EL (cell line): Measurements from ENCODE around the gene TMPRSS9.
"Not testable (repeated sequence)": the region's sequence is repeated elsewhere in the genome, so short reads cannot be mapped to it uniquely, and the experiment has no call there.

ENCODE experiments used
- DNase-seq: peaks from one replicate; pipeline ENCODE4 v3.0.0-alpha.2; 2016

The TMPRSS9 gene

DNA sequence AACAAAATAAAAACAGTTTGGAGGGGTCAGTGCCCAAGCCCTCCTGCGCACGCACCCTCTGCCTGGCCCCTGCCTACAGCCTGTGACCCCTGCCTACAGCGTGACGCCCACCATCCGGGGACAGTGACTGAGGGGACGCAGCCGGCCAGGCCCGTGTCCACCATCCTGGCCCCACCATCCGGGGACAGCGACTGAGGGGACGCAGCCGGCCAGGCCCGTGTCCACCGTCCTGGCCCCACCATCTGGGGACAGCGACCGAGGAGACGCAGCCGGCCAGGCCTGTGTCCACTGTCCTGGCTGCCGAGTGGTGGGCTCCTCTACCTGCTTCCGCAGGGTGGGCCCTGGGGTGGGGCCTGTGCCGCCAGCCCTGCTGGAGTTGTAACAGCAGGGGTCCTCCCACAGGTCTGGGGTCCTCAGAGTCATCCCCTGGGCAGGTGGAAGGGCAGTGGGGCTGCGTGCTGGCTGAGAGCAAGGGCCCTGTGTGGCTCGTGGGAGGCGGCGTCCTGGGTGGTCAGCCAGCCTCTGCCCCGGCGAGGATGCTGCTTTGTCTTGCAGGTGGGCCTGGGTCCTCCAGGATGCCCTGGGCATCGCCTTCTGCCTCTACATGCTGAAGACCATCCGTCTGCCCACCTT lies 17.3 kb upstream of the TMPRSS9 start:
- no peak for DNase-seq

DNA sequence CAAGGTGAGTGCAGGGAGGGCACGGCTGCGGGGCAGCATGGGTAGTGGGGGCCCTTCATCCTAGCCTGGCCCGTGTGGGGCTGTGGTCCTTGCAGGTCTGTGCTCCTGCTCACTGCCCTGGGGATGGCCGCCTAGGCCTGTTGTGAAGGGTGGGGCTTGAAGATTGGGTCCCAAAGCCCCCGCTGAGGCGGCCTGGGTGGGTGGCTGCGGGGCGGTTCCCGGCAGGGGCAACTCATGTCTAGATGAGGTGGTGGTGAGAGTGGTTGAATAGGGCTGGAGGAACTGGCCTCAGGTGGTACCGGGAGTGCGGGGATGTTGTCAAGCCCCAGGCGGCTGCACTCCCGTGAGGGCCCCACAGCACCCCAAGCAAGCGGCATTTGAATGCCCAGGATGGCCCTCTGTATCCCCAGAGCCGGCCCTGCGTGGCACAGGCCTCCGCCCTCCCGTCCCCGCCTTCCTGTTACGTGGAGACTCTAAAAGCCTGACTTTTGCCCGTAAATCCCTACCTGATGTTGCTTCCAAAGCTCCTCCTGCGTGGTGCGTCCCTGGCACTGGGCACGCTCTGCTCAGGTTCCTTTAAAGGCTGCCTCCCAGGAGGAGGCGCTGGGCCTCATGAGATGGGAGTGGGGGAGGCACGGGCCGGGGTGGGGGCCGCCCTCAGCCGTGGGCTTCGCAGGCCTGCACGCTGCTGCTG lies 16.6 kb upstream of the TMPRSS9 start:
- DNase-seq, result no peak

- DNase-seq, result no peak
Measured at GRCh38 chr19:2344381-2344870, 15.6 kb upstream of the TMPRSS9 start.

- DNase-seq, result no peak
Measured at GRCh38 chr19:2345076-2345475, 15.0 kb upstream of the TMPRSS9 start.

- no peak for DNase-seq
Measured at GRCh38 chr19:2345794-2346663, 14.0 kb upstream of the TMPRSS9 start.

- DNase-seq, result not testable (repeated sequence)
Measured at GRCh38 chr19:2349818-2350217, 10.2 kb upstream of the TMPRSS9 start.

DNA sequence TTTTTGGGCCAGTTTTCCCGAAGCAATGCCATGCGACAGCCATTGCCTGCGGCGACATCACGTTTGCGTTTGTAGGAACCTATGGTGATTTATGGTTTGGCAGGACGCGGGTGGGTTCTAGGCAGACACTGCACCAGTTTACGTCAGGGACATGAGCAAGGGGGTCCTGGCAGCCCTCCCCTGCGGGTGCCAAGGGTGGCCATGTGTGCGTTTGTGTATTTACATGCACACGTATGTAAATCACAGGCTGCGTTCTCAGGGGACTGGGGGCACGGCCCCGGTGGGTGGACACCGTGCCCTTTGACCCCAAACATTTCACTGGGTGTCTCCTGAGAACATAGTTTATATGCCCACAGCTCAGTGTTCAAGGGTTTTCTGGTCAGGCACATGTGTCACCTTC lies 9.4 kb upstream of the TMPRSS9 start:
- no peak for DNase-seq

- no peak for DNase-seq
Measured at GRCh38 chr19:2351591-2351990, 8.5 kb upstream of the TMPRSS9 start.

GRCh38 chr19:2352121-2352520 lies 7.9 kb upstream of the TMPRSS9 start:
- DNase-seq, result no peak

- no peak for DNase-seq
Measured at GRCh38 chr19:2353159-2353886, 6.7 kb upstream of the TMPRSS9 start.

GRCh38 chr19:2353887-2354592 lies 6.0 kb upstream of the TMPRSS9 start:
- no peak for DNase-seq

GRCh38 chr19:2354670-2355069 lies 5.4 kb upstream of the TMPRSS9 start:
- no peak for DNase-seq

GRCh38 chr19:2355168-2356035 lies 4.7 kb upstream of the TMPRSS9 start:
- DNase-seq, result no peak

DNA sequence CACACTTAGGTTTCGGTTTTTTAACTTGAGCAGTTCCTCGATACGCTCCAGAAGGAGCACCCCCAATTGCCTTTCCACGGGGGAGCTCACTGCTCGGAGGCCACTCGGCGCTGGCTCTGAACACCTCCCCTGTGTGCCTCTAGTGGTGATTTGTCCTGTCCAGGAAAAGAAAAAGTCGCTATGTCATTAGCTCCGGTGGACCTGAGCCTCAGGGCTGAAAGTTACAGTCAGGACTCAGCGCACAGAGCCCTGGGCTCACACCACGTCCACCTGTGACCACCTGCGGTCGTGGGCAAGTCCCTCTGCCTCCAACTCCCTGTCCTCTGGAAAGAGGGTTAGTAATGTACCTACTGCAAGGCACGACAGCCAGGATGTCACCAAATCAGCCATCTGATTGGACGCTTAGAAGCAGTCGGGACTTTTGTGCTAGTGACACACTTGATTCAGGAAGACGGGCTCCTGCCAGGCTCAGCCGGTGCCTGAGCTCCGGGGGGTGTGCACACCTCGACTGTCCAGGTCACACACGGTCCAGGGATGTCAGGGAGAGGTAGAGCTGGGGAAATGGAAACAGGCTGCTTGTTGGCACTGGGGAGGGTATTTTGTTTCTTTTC lies 3.9 kb upstream of the TMPRSS9 start:
- DNase-seq, result no peak

GRCh38 chr19:2357279-2358206 lies 2.5 kb upstream of the TMPRSS9 start:
- DNase-seq, result no peak

DNA sequence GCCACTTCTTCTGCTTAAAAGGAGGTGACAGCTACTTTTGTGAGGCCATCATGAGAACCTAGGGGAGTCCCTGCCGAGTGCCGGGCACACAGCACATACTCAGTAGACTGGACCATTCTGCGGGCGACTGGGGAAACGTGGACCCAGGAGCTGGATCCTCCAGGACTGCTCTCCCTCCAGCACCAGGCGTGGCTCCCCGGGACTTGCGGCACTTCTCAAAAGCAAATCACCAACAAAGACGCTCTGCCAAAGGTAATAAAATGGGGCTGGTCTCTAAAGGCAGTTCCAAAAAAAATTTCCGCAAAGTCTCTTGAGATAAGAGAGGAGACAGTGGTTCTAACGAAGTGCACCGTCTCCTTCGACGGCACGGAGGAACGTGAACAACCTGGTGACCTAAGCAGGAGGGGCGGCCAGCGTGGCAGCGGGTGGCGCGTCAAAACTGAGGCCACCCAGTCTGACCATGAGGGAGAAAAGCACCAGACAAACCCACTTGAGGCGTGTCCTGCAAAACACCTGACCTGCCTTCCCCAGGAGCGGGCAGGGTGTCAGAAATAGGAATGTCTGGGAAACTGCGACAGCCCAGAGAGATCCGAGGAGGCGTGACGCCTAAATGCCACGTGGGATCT lies 1.4 kb upstream of the TMPRSS9 start:
- DNase-seq, result no peak

- DNase-seq, result no peak
Measured at GRCh38 chr19:2360833-2361232, 768 bp downstream of the TMPRSS9 start.

DNA sequence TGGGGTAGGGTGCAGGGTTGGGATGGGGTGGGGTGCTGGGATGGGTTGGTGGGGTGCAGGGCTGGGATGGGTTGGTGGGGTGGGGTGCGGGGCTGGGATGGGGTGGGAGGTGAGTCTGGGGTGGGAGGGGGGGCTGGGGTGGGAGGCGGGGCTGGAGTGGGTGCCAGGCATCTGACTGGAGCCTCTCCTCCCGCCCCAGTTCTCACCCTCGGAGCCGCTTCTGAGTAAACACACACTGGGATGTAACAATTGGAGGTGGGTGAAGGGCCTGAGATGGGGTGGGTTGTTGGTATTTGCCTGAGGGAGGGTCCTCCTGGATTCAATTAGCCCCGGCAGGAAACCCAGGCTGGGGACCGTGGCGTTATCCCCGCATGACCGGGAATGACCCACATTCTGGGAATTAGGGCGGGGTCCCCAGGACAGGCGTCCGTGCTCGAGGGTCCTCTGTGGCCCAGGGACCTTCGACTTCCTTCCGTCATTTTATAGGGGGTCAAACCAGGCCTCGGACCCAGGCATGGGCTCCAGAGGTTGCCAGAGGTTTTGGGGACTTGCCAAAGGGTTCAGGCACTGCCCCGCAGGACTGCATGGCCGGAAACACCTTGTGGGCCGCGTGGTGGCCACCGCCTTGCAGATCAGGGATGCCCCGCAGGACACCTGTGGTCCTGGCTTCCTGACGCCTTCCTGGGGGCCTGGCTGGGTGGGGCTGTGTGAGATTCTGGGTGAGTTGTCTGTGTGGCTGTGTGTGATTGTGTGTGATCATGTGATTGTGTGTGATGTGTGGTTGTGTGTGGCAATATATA lies 1.4 kb downstream of the TMPRSS9 start:
- DNase-seq, result no peak
